SK-N-SH (cell line): ENCODE results near the gene ZIM2. TPM values are rescaled to one million over a fixed set of nuclear protein-coding genes. Genes with fewer than 3 reads are reported as not detected.

ENCODE experiments used
- CTCF ChIA-PET: fragments of 300-600, 350-600 bp; formaldehyde crosslinking; extraction: SDS; loops from one replicate; lab custom pipeline; 2021; lab: Yijun Ruan, JAX
- POLR2A ChIA-PET: fragments of 350-600 bp; sonication (Branson Sonifier 250); formaldehyde crosslinking; extraction: SDS; loops from one replicate; lab custom pipeline; 2020; ENCODE audit warnings: antibody characterized with exemption, inconsistent platforms; lab: Yijun Ruan, JAX
- DNase-seq: peaks from one replicate; pipeline ENCODE4 v3.0.0; 2012
- H2AFZ ChIP-seq: fragments of 200-600 bp; sonication (generic); 2 replicates; pipeline ENCODE4 v1.8.1; 2016; ENCODE audit warnings: antibody characterized with exemption, mild to moderate bottlenecking, low read depth
- H3F3A ChIP-seq: fragments of 200-600 bp; sonication (generic); replicated peaks from 2 replicates; pipeline ENCODE3; 2016; ENCODE audit warnings: antibody characterized with exemption, mild to moderate bottlenecking; ENCODE audit not compliant: insufficient read depth
- H3K27ac ChIP-seq, 2 experiments: fragments of 200-500 bp in 1 of 2; fragments of 200-600 bp in 1 of 2; sonication (Bioruptor generic) in 1 of 2; sonication (generic), shearing (Covaris generic) in 1 of 2; 2 replicates each; pipeline versions ENCODE4 v1.5.1 to v1.6.1; 2014 to 2016; ENCODE audit warnings: low read depth in 2 of 2, inconsistent platforms in 1 of 2, low read length in 1 of 2, mild to moderate bottlenecking in 1 of 2, mixed read lengths in 1 of 2
- H3K27me3 ChIP-seq: fragments of 200-600 bp; sonication (generic), shearing (Covaris generic); 2 replicates; pipeline ENCODE4 v1.6.1; 2016; ENCODE audit warnings: mixed run types; ENCODE audit not compliant: insufficient read depth
- H3K36me3 ChIP-seq, 2 experiments: fragments of 200-500 bp in 1 of 2; fragments of 200-600 bp in 1 of 2; sonication (Bioruptor generic) in 1 of 2; sonication (generic) in 1 of 2; replicated peaks in 1 of 2; 2 replicates each; pipeline versions ENCODE3 to v1.5.1; 2014 to 2016; ENCODE audit warnings: low read length in 1 of 2, mild to moderate bottlenecking in 1 of 2; ENCODE audit not compliant: insufficient read depth in 2 of 2, control insufficient read depth in 1 of 2
- H3K4me1 ChIP-seq, 2 experiments: fragments of 200-500 bp in 1 of 2; fragments of 200-600 bp in 1 of 2; sonication (Bioruptor generic) in 1 of 2; sonication (generic), shearing (Covaris generic) in 1 of 2; 2 replicates each; pipeline versions ENCODE4 v1.5.1 to v1.6.1; 2014 to 2016; ENCODE audit warnings: low read depth in 1 of 2, low read length in 1 of 2, mixed run types in 1 of 2; ENCODE audit not compliant: insufficient read depth in 2 of 2, control insufficient read depth in 1 of 2
- H3K4me2 ChIP-seq: fragments of 200-600 bp; sonication (generic), shearing (Covaris generic); 2 replicates; pipeline ENCODE4 v1.6.1; 2017; ENCODE audit warnings: mixed run types
- H3K4me3 ChIP-seq, 2 experiments: fragments of 200-500 bp in 1 of 2; fragments of 200-600 bp in 1 of 2; sonication (Bioruptor generic) in 1 of 2; sonication (generic), shearing (Covaris generic) in 1 of 2; 2 replicates each; pipeline versions ENCODE4 v1.5.1 to v1.8.1; 2014 to 2016; ENCODE audit warnings: low read depth in 2 of 2, inconsistent platforms in 1 of 2, low read length in 1 of 2, mild to moderate bottlenecking in 1 of 2, mixed read lengths in 1 of 2, moderate library complexity in 1 of 2
- H3K79me2 ChIP-seq: fragments of 200-600 bp; sonication (generic); 2 replicates; pipeline ENCODE4 v1.8.1; 2017; ENCODE audit warnings: mild to moderate bottlenecking; ENCODE audit not compliant: insufficient read depth
- H3K9ac ChIP-seq: fragments of 200-600 bp; sonication (generic); 2 replicates; pipeline ENCODE4 v1.6.1; 2017; ENCODE audit warnings: mixed run types
- H3K9me2 ChIP-seq: fragments of 200-600 bp; sonication (generic); 2 replicates; pipeline ENCODE4 v1.6.1; 2017; ENCODE audit warnings: mixed run types
- H3K9me3 ChIP-seq: fragments of 200-600 bp; sonication (generic); 2 replicates; pipeline ENCODE4 v1.6.1; 2017; ENCODE audit warnings: mixed run types, mild to moderate bottlenecking, moderate library complexity
- H4K20me1 ChIP-seq: fragments of 200-600 bp; sonication (generic); 2 replicates; pipeline ENCODE4 v1.6.1; 2017; ENCODE audit warnings: mild to moderate bottlenecking, mixed run types; ENCODE audit not compliant: insufficient read depth
- CHD2 ChIP-seq: fragments of 150-350 bp; IDR thresholded peaks from 2 replicates; pipeline ENCODE4 v1.6.1; 2018; ENCODE audit warnings: low read length; ENCODE audit not compliant: partially characterized antibody
- CTCF ChIP-seq: fragments of 200-600 bp; sonication (generic); IDR thresholded peaks from 2 replicates; pipeline ENCODE4 v1.6.1; 2017; ENCODE audit warnings: antibody characterized with exemption, mild to moderate bottlenecking, moderate library complexity
- ELF1 ChIP-seq: IDR thresholded peaks from 2 replicates; pipeline ENCODE4 v1.4.0; 2012
- EP300 ChIP-seq, 2 experiments: IDR thresholded peaks; 2 replicates each; pipeline versions ENCODE4 v1.4.0 to v1.6.1; 2012; ENCODE audit warnings: borderline replicate concordance in 1 of 2, low read depth in 1 of 2, low read length in 1 of 2
- FOXM1 ChIP-seq: IDR thresholded peaks from 2 replicates; pipeline ENCODE4 v1.4.0; 2012; ENCODE audit warnings: low read depth, mild to moderate bottlenecking
- GATA2 ChIP-seq: sonication (generic); formaldehyde crosslinking; IDR thresholded peaks from 2 replicates; pipeline ENCODE4 v1.5.0; 2020; ENCODE audit warnings: mild to moderate bottlenecking, missing genetic modification reagents
- IRF3 ChIP-seq: fragments of 150-350 bp; IDR thresholded peaks from 2 replicates; pipeline ENCODE4 v1.6.1; 2016; ENCODE audit warnings: mild to moderate bottlenecking, low read depth, low read length
- JUND ChIP-seq: IDR thresholded peaks from 2 replicates; pipeline ENCODE4 v1.4.0; 2012
- MAX ChIP-seq: IDR thresholded peaks from 2 replicates; pipeline ENCODE4 v1.4.0; 2012; ENCODE audit warnings: low read depth
- MXI1 ChIP-seq: IDR thresholded peaks from 2 replicates; pipeline ENCODE4 v1.6.1; 2012; ENCODE audit warnings: mild to moderate bottlenecking, low read depth, low read length, improper control_type of control experiment
- RAD21 ChIP-seq: IDR thresholded peaks from 2 replicates; pipeline ENCODE4 v1.6.1; 2012; ENCODE audit warnings: mild to moderate bottlenecking, low read length
- SIN3A ChIP-seq: IDR thresholded peaks from 2 replicates; pipeline ENCODE4 v1.6.1; 2012; ENCODE audit warnings: low read depth, mild to moderate bottlenecking, low read length, moderate library complexity, borderline replicate concordance
- SMC3 ChIP-seq: IDR thresholded peaks from 2 replicates; pipeline ENCODE4 v1.6.1; 2012; ENCODE audit warnings: low read depth, low read length, improper control_type of control experiment
- TAF1 ChIP-seq: IDR thresholded peaks from 2 replicates; pipeline ENCODE4 v1.6.1; 2012; ENCODE audit warnings: low read depth, mild to moderate bottlenecking, low read length, moderate library complexity, borderline replicate concordance
- TCF12 ChIP-seq: IDR thresholded peaks from 2 replicates; pipeline ENCODE4 v1.4.0; 2012
- WGBS: methylation state at CpG from one replicate; pipeline ENCODE4 v1.1.6; 2017; ENCODE audit warnings: low lambda C conversion rate; 5-methylcytosine and 5-hydroxymethylcytosine counted together
- polyA plus RNA-seq, 3 experiments: library from polyadenylated mRNA; depleted of rRNA; stranded (reverse); fragments of >200 nt; gene quantifications; 2 replicates each; pipeline ENCODE4 v1.2.3, GENCODE V29; 2012
- TF ChIP-seq, protein P1 (sequence below): IDR thresholded peaks from 2 replicates; pipeline ENCODE4; 2012
- TF ChIP-seq, protein P2 (sequence below): IDR thresholded peaks from 2 replicates; pipeline ENCODE4 v1.6.1; 2012; ENCODE audit warnings: mild to moderate bottlenecking, low read depth, low read length, moderate library complexity
- TF ChIP-seq, protein P3 (sequence below): IDR thresholded peaks from 2 replicates; pipeline ENCODE4 v1.4.0; 2012; ENCODE audit warnings: low read depth, borderline replicate concordance

ZIM2 gene
- polyA plus RNA-seq, 1 of the 3 experiments (the other 2 are of a cell fraction), result not detected

- no peak overlapping the region for H3K9ac ChIP-seq
- no peak overlapping the region for H3K27ac ChIP-seq
- WGBS, result 3% methylated on average over 3 of the region's 3 CpGs
- no peak overlapping the region for H3K4me2 ChIP-seq
- no peaks in the 10 kb centered on the region; a peak in 1 of 4 replicates for H3K4me1 ChIP-seq
- no peaks in the 10 kb centered on the region for H3K79me2 ChIP-seq
- no peaks in the 10 kb centered on the region for H3K9me2 ChIP-seq
- no peaks in the 10 kb centered on the region for H4K20me1 ChIP-seq
- no peak overlapping the region for H3K4me3 ChIP-seq
- H2AFZ ChIP-seq, result no peak overlapping the region
- H3F3A ChIP-seq, result no peaks in the 10 kb centered on the region
- H3K27me3 ChIP-seq, result no peaks in the 10 kb centered on the region
- POLR2A ChIA-PET, result no interaction called here
- DNase-seq, result no peak
- H3K9me3 ChIP-seq, result no peaks in the 10 kb centered on the region
- H3K36me3 ChIP-seq, result no peaks in the 10 kb centered on the region
- no peak for TF ChIP-seq EP300 (IDR thresholded peaks at IDR 0.05; ENCODE audit: borderline replicate concordance in 1 of 2, low read depth in 1 of 2, low read length in 1 of 2)
- TF ChIP-seq, all 33 proteins: peak for 0
- CTCF ChIA-PET, result interaction anchor here (0.9 to 8.0 kb wide), 3 partner anchors 21 to 352 kb away, joined by 4 to 70 read pairs (median 5); no protein-coding TSS in a partner anchor
Observed at GRCh38 chr19:56746367-56746766, 94.2 kb downstream of the ZIM2 start.

DNA sequence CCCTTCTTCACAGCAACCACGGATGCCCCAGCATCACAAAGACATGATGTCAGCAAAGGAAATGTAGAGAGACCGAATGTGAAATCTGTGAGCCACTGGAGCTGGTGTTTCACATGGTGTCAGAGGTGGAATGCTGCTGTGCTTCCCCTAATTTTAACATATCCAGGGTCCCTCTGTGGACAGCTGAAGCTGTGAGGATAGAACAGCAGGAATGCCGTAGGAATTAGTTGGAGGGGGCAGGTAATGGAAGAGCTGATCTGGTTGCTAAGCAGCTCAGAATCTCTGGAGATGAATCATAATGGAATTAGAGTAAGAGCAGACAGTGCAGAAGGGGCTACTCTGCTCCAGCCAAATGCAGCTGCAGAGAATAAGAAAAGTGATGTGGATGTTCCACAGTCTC lies 100.0 kb downstream of the ZIM2 start:
- no peaks in the 10 kb centered on the region for H3K27me3 ChIP-seq
- H2AFZ ChIP-seq, result no peak overlapping the region
- no peaks in the 10 kb centered on the region for H3K36me3 ChIP-seq
- no peaks in the 10 kb centered on the region for H3K79me2 ChIP-seq
- TF ChIP-seq CTCF (no peak), RAD21 (no peak), FOXM1 (no peak), MXI1 (no peak), TCF12 (no peak), SMC3 (no peak), CHD2 (no peak), MAX (no peak), ELF1 (no peak), TAF1 (no peak), GATA2 (CRISPR knock-in tag) (no peak), JUND (no peak), IRF3 (no peak), SIN3A (no peak)
- TF ChIP-seq, protein P1, sequence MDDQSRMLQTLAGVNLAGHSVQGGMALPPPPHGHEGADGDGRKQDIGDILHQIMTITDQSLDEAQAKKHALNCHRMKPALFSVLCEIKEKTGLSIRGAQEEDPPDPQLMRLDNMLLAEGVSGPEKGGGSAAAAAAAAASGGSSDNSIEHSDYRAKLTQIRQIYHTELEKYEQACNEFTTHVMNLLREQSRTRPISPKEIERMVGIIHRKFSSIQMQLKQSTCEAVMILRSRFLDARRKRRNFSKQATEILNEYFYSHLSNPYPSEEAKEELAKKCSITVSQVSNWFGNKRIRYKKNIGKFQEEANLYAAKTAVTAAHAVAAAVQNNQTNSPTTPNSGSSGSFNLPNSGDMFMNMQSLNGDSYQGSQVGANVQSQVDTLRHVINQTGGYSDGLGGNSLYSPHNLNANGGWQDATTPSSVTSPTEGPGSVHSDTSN, result no peak
- TF ChIP-seq, protein P2, sequence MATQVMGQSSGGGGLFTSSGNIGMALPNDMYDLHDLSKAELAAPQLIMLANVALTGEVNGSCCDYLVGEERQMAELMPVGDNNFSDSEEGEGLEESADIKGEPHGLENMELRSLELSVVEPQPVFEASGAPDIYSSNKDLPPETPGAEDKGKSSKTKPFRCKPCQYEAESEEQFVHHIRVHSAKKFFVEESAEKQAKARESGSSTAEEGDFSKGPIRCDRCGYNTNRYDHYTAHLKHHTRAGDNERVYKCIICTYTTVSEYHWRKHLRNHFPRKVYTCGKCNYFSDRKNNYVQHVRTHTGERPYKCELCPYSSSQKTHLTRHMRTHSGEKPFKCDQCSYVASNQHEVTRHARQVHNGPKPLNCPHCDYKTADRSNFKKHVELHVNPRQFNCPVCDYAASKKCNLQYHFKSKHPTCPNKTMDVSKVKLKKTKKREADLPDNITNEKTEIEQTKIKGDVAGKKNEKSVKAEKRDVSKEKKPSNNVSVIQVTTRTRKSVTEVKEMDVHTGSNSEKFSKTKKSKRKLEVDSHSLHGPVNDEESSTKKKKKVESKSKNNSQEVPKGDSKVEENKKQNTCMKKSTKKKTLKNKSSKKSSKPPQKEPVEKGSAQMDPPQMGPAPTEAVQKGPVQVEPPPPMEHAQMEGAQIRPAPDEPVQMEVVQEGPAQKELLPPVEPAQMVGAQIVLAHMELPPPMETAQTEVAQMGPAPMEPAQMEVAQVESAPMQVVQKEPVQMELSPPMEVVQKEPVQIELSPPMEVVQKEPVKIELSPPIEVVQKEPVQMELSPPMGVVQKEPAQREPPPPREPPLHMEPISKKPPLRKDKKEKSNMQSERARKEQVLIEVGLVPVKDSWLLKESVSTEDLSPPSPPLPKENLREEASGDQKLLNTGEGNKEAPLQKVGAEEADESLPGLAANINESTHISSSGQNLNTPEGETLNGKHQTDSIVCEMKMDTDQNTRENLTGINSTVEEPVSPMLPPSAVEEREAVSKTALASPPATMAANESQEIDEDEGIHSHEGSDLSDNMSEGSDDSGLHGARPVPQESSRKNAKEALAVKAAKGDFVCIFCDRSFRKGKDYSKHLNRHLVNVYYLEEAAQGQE, result no peak
- TF ChIP-seq, protein P3, sequence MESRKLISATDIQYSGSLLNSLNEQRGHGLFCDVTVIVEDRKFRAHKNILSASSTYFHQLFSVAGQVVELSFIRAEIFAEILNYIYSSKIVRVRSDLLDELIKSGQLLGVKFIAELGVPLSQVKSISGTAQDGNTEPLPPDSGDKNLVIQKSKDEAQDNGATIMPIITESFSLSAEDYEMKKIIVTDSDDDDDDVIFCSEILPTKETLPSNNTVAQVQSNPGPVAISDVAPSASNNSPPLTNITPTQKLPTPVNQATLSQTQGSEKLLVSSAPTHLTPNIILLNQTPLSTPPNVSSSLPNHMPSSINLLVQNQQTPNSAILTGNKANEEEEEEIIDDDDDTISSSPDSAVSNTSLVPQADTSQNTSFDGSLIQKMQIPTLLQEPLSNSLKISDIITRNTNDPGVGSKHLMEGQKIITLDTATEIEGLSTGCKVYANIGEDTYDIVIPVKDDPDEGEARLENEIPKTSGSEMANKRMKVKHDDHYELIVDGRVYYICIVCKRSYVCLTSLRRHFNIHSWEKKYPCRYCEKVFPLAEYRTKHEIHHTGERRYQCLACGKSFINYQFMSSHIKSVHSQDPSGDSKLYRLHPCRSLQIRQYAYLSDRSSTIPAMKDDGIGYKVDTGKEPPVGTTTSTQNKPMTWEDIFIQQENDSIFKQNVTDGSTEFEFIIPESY, result no peak
- WGBS, result 4% methylated on average over 3 of the region's 3 CpGs
- CTCF ChIA-PET, result interaction anchor here (1.6 kb wide), 1 partner anchor 8 kb away, joined by 6 read pairs; no protein-coding TSS in a partner anchor
- no peaks in the 10 kb centered on the region for H3F3A ChIP-seq
- no peak overlapping the region for H3K9ac ChIP-seq
- no peaks in the 10 kb centered on the region for H3K9me2 ChIP-seq
- H4K20me1 ChIP-seq, result no peaks in the 10 kb centered on the region
- H3K4me1 ChIP-seq, result no peaks in the 10 kb centered on the region
- no peak overlapping the region for H3K4me3 ChIP-seq
- POLR2A ChIA-PET, result no interaction called here
- no peak overlapping the region for H3K4me2 ChIP-seq
- H3K27ac ChIP-seq, result no peak overlapping the region
- H3K9me3 ChIP-seq, result no peaks in the 10 kb centered on the region
- no peak for DNase-seq
